ENCODE measurements around the gene BMPR1A.

BMPR1A gene

DNA sequence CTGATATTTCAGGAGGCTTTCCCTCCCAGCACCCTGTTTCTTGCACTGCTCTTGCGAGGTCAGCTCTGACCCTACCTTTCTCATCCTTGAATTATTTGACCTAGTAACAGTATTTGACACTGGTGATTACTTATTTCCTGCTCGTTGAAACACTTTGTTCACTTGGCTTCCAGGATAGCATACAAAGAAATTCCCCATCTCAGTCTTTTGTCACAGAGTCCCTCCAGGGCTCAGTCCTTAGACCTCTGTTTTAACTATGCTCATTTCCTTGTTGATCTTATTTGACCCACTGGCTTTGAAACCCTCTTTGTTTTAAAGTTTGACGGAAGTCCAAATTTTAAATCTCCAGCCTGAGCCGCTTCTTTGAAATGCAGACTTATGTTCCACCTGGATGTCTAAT, 29.9 kb downstream of the BMPR1A start:
- TF ChIP-seq, protein P1, sequence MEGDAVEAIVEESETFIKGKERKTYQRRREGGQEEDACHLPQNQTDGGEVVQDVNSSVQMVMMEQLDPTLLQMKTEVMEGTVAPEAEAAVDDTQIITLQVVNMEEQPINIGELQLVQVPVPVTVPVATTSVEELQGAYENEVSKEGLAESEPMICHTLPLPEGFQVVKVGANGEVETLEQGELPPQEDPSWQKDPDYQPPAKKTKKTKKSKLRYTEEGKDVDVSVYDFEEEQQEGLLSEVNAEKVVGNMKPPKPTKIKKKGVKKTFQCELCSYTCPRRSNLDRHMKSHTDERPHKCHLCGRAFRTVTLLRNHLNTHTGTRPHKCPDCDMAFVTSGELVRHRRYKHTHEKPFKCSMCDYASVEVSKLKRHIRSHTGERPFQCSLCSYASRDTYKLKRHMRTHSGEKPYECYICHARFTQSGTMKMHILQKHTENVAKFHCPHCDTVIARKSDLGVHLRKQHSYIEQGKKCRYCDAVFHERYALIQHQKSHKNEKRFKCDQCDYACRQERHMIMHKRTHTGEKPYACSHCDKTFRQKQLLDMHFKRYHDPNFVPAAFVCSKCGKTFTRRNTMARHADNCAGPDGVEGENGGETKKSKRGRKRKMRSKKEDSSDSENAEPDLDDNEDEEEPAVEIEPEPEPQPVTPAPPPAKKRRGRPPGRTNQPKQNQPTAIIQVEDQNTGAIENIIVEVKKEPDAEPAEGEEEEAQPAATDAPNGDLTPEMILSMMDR (IDR thresholded peaks at IDR 0.05; ENCODE audit: borderline replicate concordance, insufficient read depth, low read depth, low read length), result no peak
- H3K4me3 ChIP-seq (ENCODE audit: low read depth, low read length), result no peak overlapping the region

DNA sequence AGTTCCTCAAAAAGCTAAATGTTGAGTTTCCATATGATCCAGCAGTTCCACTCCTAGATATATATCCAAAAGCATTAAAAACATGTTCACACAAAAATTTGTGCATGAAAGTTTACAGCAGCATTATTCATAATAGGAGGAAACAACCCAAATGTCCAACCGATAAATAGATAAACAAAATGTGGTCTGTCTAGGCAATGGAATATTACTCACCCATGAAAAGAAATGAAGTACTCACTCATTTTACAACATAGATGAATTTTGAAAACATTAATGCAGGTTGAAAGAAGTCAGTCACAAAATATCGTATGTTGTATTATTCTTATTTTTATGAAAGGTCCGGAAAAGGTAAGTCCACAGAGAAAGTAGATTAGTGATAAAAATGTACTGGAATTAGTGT, 34.0 kb downstream of the BMPR1A start:
- H3K4me3 ChIP-seq (ENCODE audit: low read depth, low read length), result no peak overlapping the region
- TF ChIP-seq, protein P1 (IDR thresholded peaks at IDR 0.05; ENCODE audit: borderline replicate concordance, insufficient read depth, low read depth, low read length), result no peak

DNA sequence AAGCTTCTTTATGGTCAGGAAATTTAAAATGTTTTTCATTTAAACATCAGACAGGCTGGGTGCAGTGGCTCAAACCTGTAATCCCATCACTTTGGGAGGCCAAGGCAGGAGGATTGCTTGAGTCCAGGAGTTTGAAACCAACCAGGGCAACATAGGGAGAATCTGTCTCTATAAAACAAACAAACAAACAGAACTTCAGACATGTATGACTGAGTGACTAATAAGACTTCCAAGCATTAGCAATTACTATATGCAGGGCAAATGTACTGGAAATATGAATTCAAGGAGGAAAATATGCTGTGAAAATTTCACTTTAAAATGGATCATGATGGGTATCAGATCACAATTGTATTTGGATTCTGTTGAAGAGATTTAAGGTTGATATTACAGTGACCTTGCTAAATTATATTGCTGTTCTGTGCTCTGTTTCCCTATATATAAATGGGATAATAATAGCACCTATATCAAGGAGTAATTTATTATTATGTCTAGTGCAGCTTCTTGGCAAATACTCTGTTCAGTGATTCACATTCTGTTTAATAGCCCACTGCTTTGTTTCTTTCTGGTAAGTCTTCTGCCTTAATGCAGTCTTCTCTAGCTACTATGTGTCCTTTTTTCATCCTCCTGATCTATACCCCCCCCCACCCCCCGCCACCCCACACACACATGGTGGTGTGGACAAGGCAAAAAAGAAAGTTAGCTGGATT, 36.2 kb downstream of the BMPR1A start:
- no peak overlapping the region for H3K4me3 ChIP-seq (ENCODE audit: low read depth, low read length)
- TF ChIP-seq, protein P1 (IDR thresholded peaks at IDR 0.05; ENCODE audit: borderline replicate concordance, insufficient read depth, low read depth, low read length), result no peak

DNA sequence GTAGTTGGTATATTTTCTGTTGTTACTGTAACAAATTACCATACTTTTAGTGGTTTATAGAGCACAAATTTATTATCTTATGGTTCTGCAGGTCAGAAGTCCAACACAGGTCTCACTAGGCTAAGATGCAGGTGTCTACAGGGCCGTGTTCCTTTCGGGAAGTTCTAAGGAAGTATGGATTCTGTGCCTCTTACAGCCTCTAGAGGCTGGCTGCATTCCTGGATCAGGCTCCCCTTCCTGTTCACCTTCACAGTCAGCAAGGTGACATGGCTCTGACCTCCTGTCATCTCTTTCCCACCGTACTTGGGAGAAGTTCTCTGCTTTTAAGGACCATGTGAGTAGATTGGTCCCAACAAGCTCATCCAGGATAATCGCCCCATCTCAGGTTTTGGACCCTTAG, 37.3 kb downstream of the BMPR1A start:
- TF ChIP-seq, protein P1 (IDR thresholded peaks at IDR 0.05; ENCODE audit: borderline replicate concordance, insufficient read depth, low read depth, low read length), result no peak
- no peak overlapping the region for H3K4me3 ChIP-seq (ENCODE audit: low read depth, low read length)

DNA sequence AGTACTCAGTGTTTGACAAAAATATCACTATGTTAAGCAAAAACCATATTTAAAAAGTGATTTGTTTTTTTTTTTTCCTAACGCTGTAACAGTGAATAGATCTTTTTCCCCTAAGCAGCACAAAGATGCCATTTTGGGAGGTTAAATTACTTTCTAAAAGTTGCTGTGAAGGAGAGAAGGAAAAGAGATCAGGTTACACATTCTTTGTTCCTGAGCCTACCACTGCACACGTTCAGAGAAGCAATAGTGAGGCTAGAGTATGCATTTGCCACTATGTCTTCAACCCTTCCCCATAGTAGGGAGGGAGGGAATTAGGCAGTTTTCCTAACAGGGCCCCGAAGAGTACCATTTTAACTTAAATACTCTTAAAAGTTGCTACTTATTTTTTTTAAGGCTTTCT, 38.9 kb downstream of the BMPR1A start:
- TF ChIP-seq, protein P1 (IDR thresholded peaks at IDR 0.05; ENCODE audit: borderline replicate concordance, insufficient read depth, low read depth, low read length), result no peak
- no peak overlapping the region for H3K4me3 ChIP-seq (ENCODE audit: low read depth, low read length)

DNA sequence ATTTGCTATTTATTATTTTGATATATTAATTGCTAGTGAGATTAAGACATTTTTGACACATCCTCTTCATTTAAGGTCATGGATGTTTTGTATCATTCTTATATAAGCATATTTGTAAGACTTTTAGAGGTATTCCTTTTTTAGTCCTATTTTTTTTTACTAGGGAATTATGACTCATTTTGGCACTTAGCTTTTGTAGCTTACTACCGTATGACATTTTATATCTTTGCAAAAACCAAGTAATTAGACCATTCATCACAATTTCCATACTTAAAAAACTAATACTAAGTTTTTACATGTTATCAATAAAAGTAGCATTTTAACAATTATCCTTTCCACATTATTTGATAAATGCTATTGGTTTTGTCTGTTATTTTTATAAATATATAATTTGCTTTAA, 41.6 kb downstream of the BMPR1A start:
- TF ChIP-seq, protein P1 (IDR thresholded peaks at IDR 0.05; ENCODE audit: borderline replicate concordance, insufficient read depth, low read depth, low read length), result no peak
- H3K4me3 ChIP-seq (ENCODE audit: low read depth, low read length), result no peak overlapping the region

DNA sequence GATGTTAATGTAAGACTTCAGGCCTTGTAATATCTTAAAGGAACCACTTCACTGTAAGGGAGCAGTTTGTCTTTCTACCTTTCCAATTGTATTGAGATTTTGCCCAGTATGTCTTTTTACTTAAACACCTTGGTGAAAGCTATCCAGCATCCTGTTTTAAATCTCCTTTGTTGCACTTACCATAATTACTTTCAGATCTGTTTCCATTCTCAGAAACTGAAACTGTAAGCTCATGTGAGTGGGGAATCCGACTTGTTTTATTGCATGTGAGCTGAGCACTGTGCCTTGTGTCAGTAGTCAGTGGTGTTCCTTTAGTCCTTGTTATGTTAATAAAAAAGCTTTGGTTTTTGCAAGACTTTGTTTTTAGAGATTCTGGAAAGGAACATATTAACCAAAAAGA, 42.2 kb downstream of the BMPR1A start:
- no peak overlapping the region for H3K4me3 ChIP-seq (ENCODE audit: low read depth, low read length)
- TF ChIP-seq, protein P1 (IDR thresholded peaks at IDR 0.05; ENCODE audit: borderline replicate concordance, insufficient read depth, low read depth, low read length), result no peak
